Activated CD4-positive, alpha-beta T cell treated with anti-CD3 and anti-CD28 coated beads for 36 hours (primary cell): Measurements from ENCODE around the gene ANKRD18B. TPM values are rescaled to one million over a fixed set of nuclear protein-coding genes. Genes with fewer than 3 reads are reported as not detected.
"Not testable (repeated sequence)": the region's sequence is repeated elsewhere in the genome, so short reads cannot be mapped to it uniquely, and the experiment has no call there.

Experiments
- ATAC-seq: fragments of 200-7000 bp; cut with Tn5 transposase; one replicate; pipeline ENCODE4 v1.10.0; 2021; ENCODE audit warnings: mild to moderate bottlenecking, moderate library complexity
- CTCF ChIA-PET: fragments of 350-600 bp; sonication (Branson Sonifier 250); formaldehyde crosslinking; loops from one replicate; lab custom pipeline; 2021; ENCODE audit warnings: antibody characterized with exemption; lab: Charles Lee
- POLR2A ChIA-PET: fragments of 350-600 bp; sonication (Branson Sonifier 250); formaldehyde crosslinking; loops from one replicate; lab custom pipeline; 2021; ENCODE audit warnings: antibody characterized with exemption, inconsistent platforms; lab: Charles Lee
- DNase-seq: peaks from one replicate; pipeline ENCODE4 v3.0.0-alpha.2; 2020
- H3K27ac Mint-ChIP-seq: one replicate; pipeline ENCODE4 v1.8.0; 2021; ENCODE audit warnings: mixed read lengths
- H3K27me3 Mint-ChIP-seq: one replicate; pipeline ENCODE4 v1.8.0; 2021; ENCODE audit warnings: mixed read lengths
- H3K36me3 Mint-ChIP-seq: one replicate; pipeline ENCODE4 v1.8.0; 2021; ENCODE audit warnings: low read depth, mixed read lengths
- H3K4me1 Mint-ChIP-seq: one replicate; pipeline ENCODE4 v1.8.0; 2021; ENCODE audit warnings: mixed read lengths
- H3K4me3 Mint-ChIP-seq: one replicate; pipeline ENCODE4 v1.8.0; 2021; ENCODE audit warnings: mild to moderate bottlenecking, moderate library complexity, mixed read lengths
- H3K9me3 Mint-ChIP-seq: one replicate; pipeline ENCODE4 v1.8.0; 2021; ENCODE audit warnings: low read depth, mixed read lengths
- intact Hi-C, 2 experiments: fragments of 100-400 bp; cut with DNase I in 1 of 2; cut with micrococcal nuclease in 1 of 2; formaldehyde crosslinking; loops; one replicate each; pipeline versions ENCODE4 v1.14.2 to v1.15.1; 2022 to 2024; cut with DNase I, micrococcal nuclease
- total RNA-seq, 2 experiments: library from RNA; stranded (reverse); gene quantifications; one replicate each; pipeline ENCODE4 v1.2.3, GENCODE V29; 2021

The ANKRD18B gene
- total RNA-seq, 2 experiments from 2014 or later, result 1.5 to 2.2 TPM

DNA sequence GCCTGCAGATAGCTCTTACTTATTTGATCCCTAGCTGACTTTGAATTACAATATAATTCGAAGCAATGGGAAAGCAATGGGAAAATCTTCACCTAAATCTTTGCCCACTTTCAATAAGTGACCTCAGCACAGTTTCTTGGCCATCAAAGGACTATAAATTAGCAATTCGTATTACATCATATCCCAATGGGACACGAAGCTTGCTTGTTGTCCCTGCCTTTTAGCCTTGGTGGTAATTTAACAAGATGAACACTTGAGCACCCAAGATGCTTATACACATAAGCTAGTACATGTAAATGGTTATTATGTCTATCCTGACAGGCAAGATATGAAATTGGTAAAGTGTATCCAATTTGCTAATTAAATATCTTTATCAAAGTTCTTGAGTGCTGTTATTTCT lies 9.9 kb downstream of the ANKRD18B start:
- H3K27ac Mint-ChIP-seq, intact Hi-C loops, H3K9me3 Mint-ChIP-seq, ATAC-seq, CTCF ChIA-PET, H3K36me3 Mint-ChIP-seq, DNase-seq, H3K4me1 Mint-ChIP-seq, H3K27me3 Mint-ChIP-seq, H3K4me3 Mint-ChIP-seq, POLR2A ChIA-PET: not testable (repeated sequence)

DNA sequence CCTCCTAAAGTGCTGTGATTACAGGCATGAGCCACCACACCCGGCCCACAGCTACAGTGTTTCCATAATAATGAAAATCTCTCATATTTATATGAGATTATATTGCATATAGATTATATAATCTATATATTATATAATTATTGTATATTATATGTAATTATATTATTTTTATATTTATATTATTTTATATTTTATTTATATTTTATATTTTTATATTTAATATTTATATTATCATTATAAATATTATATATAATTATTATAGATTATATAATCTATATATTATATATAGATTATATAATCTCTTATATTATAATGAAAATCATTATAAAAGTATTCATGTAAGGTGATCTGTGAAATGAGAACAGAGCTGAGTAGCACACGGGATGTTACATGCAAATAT lies 11.5 kb downstream of the ANKRD18B start:
- DNase-seq (no peak), ATAC-seq (no peak)
- intact Hi-C loops, result no loop called here
- POLR2A ChIA-PET, result no interaction called here
- no peak overlapping the region for H3K27ac Mint-ChIP-seq
- no peaks in the 10 kb centered on the region for H3K4me1 Mint-ChIP-seq
- H3K9me3 Mint-ChIP-seq, result no peaks in the 10 kb centered on the region
- H3K36me3 Mint-ChIP-seq, result no peaks in the 10 kb centered on the region
- CTCF ChIA-PET, result no interaction called here
- H3K27me3 Mint-ChIP-seq, result peaks cover 4% of the 10 kb centered on the region
- H3K4me3 Mint-ChIP-seq, result no peak overlapping the region

DNA sequence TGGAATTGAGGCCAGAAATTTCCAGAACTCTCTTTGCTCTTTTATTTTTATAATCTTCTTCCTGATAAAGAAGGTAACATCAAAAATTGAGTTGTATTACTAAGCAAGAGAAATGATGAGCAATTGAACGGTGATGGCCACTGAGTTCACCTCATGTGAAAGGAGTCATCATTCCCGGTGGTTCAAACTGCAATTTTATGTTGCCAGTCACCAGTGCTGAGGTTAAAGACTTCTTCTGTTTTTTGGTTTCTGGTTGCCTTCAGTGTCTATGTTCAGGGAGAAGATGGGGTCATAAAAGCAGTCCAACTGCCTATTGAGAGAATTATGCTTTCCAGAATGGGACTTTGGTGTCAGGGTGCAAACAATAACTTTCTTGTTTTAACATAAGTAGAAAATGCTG lies 19.4 kb downstream of the ANKRD18B start:
- CTCF ChIA-PET, H3K36me3 Mint-ChIP-seq, H3K4me3 Mint-ChIP-seq, intact Hi-C loops, H3K27ac Mint-ChIP-seq, H3K4me1 Mint-ChIP-seq, H3K9me3 Mint-ChIP-seq, DNase-seq, ATAC-seq, POLR2A ChIA-PET: not testable (repeated sequence)
- H3K27me3 Mint-ChIP-seq, result peaks cover 23% of the 10 kb centered on the region

DNA sequence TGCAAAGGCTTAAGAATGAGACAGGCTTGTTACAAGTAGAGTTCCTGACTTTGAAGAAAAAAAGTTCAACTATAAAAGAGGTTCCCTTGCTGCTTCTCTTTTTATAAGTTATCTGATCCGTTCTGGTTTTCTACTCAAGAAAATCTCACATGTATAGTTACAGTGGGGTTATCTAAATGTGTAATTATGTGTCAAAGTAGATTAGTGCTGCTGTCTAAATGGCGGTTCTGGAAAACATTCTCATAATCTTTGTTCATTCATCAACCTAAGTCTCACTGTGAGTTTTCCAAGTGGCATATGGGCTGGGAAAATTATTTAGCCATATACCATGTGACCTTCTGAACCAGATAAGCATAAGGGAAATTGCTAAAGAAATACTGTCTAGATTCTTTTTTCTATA lies 21.7 kb downstream of the ANKRD18B start:
- H3K9me3 Mint-ChIP-seq, H3K36me3 Mint-ChIP-seq, intact Hi-C loops, DNase-seq, ATAC-seq, H3K27ac Mint-ChIP-seq, H3K4me3 Mint-ChIP-seq, CTCF ChIA-PET, H3K4me1 Mint-ChIP-seq, POLR2A ChIA-PET: not testable (repeated sequence)
- peaks cover 30% of the 10 kb centered on the region for H3K27me3 Mint-ChIP-seq

DNA sequence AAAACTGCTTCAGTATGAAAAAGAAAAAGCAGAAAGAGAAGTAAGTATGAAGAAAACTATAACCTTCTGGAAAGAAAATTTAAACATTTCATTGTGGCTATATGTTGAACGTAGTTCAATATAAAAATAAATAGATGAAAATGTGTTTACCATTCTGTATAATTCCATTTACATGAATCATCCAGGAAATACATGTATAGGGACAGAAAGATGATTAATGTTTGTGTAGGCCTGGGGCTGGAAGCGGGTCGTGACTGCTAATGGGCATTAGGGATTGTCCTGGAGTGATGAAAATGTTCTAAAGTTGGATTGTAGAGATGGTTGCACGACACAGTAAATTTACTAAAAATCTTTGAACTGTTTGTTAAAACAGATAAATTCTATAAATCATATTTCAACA lies 24.8 kb downstream of the ANKRD18B start:
- H3K4me1 Mint-ChIP-seq, H3K4me3 Mint-ChIP-seq, POLR2A ChIA-PET, H3K36me3 Mint-ChIP-seq, ATAC-seq, CTCF ChIA-PET, DNase-seq, H3K9me3 Mint-ChIP-seq, intact Hi-C loops, H3K27ac Mint-ChIP-seq: not testable (repeated sequence)
- peaks cover 36% of the 10 kb centered on the region for H3K27me3 Mint-ChIP-seq

DNA sequence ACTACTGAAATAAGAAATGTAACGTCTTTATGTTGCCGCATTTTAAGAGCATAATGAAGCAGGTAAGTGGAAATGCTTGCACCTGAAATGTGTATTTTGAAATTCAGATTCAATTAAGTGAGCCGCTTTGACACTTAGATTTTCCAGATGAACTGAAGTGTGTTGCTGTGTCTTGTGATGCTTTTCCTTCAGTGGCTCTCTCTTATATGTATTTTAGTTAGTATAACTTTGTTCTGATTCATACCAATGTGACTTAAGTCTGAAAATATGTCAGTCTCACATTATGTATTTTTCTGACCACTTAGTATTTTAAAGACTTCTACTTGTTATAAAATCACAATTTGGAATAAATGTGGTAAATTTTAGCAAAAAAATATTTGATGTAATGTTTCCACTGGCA lies 25.4 kb downstream of the ANKRD18B start:
- CTCF ChIA-PET, ATAC-seq, H3K4me3 Mint-ChIP-seq: not testable (repeated sequence)

DNA sequence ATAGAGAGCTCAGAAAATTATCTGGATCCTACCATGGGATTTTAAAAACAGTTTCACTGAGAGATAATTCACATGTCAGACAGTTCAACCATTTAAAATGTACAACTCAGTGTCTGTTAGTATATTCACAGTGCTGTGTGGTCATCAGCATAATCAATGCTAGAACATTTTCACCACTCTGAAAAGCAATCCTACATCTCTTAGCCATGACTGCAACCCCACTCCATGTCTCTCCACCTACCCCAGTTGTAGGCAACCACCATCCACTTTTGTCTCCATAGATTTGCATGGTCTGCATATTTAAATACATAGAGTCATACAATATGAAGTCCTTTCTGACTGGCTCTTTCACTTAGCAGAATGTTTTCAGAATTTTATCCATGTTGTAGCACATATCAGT lies 27.1 kb downstream of the ANKRD18B start:
- H3K27ac Mint-ChIP-seq, POLR2A ChIA-PET, H3K36me3 Mint-ChIP-seq, intact Hi-C loops, H3K4me3 Mint-ChIP-seq, DNase-seq, H3K4me1 Mint-ChIP-seq, H3K9me3 Mint-ChIP-seq, CTCF ChIA-PET, ATAC-seq: not testable (repeated sequence)
- peaks cover 32% of the 10 kb centered on the region for H3K27me3 Mint-ChIP-seq

More for the DNA sequence above, 25.4 kb downstream of the ANKRD18B start:
- peaks cover 40% of the 10 kb centered on the region for H3K27me3 Mint-ChIP-seq
- H3K4me1 Mint-ChIP-seq, H3K27ac Mint-ChIP-seq, DNase-seq, H3K9me3 Mint-ChIP-seq, POLR2A ChIA-PET, intact Hi-C loops, H3K36me3 Mint-ChIP-seq: not testable (repeated sequence)

DNA sequence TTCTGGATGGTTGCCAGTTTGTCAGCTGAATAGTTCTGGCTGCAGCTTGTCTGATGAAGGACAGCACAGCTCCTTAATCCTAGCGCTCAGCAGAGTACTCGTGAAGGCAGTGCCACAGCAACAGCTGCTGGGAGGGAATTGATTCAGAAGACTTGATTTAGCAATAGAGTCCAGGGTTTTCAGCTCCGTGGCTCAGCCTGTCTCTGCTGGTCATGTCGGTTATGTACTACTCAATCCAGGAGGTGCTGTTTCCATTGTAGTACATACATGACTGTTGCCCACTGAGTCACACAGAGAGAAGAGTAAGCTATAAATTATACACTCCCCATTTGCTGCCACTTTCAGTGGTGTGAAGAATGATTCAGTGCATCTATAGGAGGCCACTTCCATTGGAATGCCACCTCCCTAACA lies 28.3 kb downstream of the ANKRD18B start:
- H3K36me3 Mint-ChIP-seq, H3K9me3 Mint-ChIP-seq, CTCF ChIA-PET, intact Hi-C loops, H3K27ac Mint-ChIP-seq, H3K4me1 Mint-ChIP-seq, POLR2A ChIA-PET, H3K4me3 Mint-ChIP-seq: not testable (repeated sequence)
- DNase-seq (peak; percentile 25), ATAC-seq (peak; percentile 99)
- H3K27me3 Mint-ChIP-seq, result peaks cover 23% of the 10 kb centered on the region

DNA sequence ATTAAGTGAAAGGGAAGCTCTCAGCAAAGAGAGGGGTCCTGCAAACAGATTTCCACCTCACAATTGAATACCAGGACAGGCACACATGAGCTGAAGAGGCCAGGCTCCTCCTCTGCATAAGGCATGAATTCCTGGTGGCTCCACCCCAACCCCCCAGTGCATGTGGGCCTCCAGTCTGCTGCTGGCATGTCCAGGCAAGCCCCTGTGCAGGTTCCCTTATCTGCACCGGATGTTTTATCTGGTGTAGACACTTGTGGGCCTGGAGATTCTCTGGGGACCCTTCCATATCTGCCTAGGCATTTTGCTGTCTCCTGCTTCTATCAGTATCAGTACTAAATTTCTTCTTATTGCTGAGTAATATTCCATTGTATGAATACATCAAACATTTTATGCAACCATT lies 36.2 kb downstream of the ANKRD18B start:
- H3K36me3 Mint-ChIP-seq, CTCF ChIA-PET, H3K27me3 Mint-ChIP-seq, H3K4me3 Mint-ChIP-seq, intact Hi-C loops, H3K4me1 Mint-ChIP-seq, DNase-seq, ATAC-seq, H3K27ac Mint-ChIP-seq, POLR2A ChIA-PET, H3K9me3 Mint-ChIP-seq: not testable (repeated sequence)

DNA sequence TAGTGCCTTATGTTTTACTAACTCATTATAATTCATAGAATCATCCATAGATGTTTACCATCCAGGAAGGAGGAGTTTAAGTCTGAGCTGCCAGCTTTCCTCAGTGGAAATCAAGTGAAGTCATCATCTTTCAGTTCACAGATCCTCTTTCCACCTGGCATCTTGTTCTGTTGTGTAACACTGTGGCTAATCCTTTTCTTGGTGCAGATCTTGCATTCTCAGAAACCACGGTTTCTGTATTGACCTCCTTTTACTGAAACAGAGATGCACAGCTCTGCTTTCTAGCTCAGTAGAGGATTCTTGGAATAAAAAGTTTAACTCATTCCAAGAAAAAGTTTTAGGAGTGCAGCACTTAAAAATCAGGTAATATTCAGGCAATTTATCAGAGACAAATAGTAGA lies 38.1 kb downstream of the ANKRD18B start:
- H3K4me1 Mint-ChIP-seq, DNase-seq, H3K27ac Mint-ChIP-seq, ATAC-seq, H3K27me3 Mint-ChIP-seq, H3K4me3 Mint-ChIP-seq, intact Hi-C loops, H3K9me3 Mint-ChIP-seq, CTCF ChIA-PET, H3K36me3 Mint-ChIP-seq, POLR2A ChIA-PET: not testable (repeated sequence)

DNA sequence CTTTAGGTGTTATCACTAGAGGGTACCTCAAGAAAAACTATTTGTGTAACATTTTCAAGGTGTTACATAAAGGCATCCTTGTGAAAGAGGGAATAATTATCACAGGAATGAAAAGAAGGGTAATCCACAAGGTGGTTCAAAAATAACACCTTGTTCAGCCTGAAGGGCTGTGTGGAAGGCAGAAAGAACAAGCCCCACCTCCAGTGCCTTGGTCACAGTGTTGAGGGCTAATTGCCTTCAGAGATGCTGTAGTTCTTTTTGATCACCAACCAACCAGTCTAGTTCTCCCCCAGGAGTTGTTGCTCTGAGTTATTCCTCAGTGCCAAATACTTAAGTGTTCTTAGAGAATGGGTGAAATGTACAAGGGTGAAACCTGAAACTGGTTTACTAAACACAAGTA lies 43.7 kb downstream of the ANKRD18B start:
- POLR2A ChIA-PET, H3K27ac Mint-ChIP-seq, H3K36me3 Mint-ChIP-seq, CTCF ChIA-PET, H3K4me1 Mint-ChIP-seq, ATAC-seq, DNase-seq, H3K4me3 Mint-ChIP-seq, H3K9me3 Mint-ChIP-seq, intact Hi-C loops: not testable (repeated sequence)
- H3K27me3 Mint-ChIP-seq, result peaks cover 12% of the 10 kb centered on the region

DNA sequence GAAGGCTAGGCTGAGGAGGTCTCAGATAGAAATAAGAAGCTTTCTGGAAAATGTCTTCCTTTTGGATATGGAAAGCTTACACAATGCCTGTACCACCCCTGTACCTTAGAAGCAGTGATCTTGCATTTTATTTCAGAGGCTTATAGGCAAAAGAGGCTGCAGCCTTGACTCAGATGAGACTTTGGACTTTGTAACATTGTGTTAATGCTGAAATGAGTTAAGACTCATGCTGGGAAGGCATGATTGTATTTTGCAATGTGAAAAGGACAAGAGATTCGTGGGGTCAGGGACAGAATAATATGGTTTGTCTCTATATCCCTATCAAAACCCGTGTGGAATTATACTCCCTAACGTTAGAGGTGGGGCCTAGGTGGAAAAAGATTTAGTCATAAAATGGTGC lies 53.7 kb downstream of the ANKRD18B start:
- CTCF ChIA-PET, H3K9me3 Mint-ChIP-seq, DNase-seq, POLR2A ChIA-PET, intact Hi-C loops, H3K27ac Mint-ChIP-seq, H3K4me3 Mint-ChIP-seq, H3K27me3 Mint-ChIP-seq, ATAC-seq, H3K36me3 Mint-ChIP-seq, H3K4me1 Mint-ChIP-seq: not testable (repeated sequence)

DNA sequence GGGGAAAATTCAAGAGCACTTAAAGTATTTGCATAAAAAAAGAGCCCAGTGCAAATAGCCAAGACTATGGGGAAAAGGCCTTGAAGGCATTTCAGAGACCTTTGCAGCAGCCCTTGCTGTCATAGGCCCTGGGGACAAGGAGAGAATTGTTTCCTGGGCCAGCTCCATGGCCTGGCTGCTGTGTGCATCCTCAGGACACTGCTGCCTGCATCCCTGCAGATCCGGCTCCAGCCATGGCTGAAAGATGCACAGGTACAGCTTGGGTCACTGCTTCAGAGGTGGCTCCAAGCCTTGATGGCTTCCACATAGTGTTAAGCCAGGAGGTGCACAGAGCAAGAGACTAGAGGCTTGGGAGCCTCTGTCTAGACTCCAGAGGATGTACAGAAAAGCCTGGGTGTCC lies 55.9 kb downstream of the ANKRD18B start:
- CTCF ChIA-PET, result not testable (repeated sequence)

More for the DNA sequence above, 55.9 kb downstream of the ANKRD18B start:
- H3K4me1 Mint-ChIP-seq, H3K4me3 Mint-ChIP-seq, intact Hi-C loops, H3K27me3 Mint-ChIP-seq, DNase-seq, POLR2A ChIA-PET, H3K27ac Mint-ChIP-seq, H3K9me3 Mint-ChIP-seq, ATAC-seq, H3K36me3 Mint-ChIP-seq: not testable (repeated sequence)
